BJ (cell line): Measurements from ENCODE around the gene C1D. TPM values are rescaled to one million over a fixed set of nuclear protein-coding genes. Genes with fewer than 3 reads are reported as not detected.

Experiments used
- CTCF ChIA-PET: fragments of 350-600 bp; formaldehyde crosslinking; extraction: SDS; loops from one replicate; lab custom pipeline; 2021; ENCODE audit warnings: antibody characterized with exemption, inconsistent platforms; lab: Yijun Ruan, JAX
- POLR2A ChIA-PET: fragments of 300-600 bp; sonication (Branson Sonifier 250); formaldehyde crosslinking; extraction: SDS; loops from one replicate; lab custom pipeline; 2021; ENCODE audit warnings: antibody characterized with exemption; lab: Charles Lee
- DNase-seq: peaks from one replicate; pipeline ENCODE4 v3.0.0-alpha.2; 2011; ENCODE audit warnings: low read depth
- H3K27me3 ChIP-seq: 2 replicates; pipeline ENCODE4 v1.6.0; 2011; ENCODE audit warnings: low read length; ENCODE audit not compliant: control insufficient read depth, insufficient read depth
- H3K36me3 ChIP-seq: 2 replicates; pipeline ENCODE4 v1.5.1; 2011; ENCODE audit warnings: low read length; ENCODE audit not compliant: control insufficient read depth, insufficient read depth
- H3K4me3 ChIP-seq: 2 replicates; pipeline ENCODE4 v1.5.1; 2011; ENCODE audit warnings: low read depth, mild to moderate bottlenecking, control low read depth, low read length
- polyA plus RNA-seq: library from polyadenylated mRNA; depleted of rRNA; stranded (reverse); fragments of >200 nt; gene quantifications from 2 replicates; pipeline ENCODE4 v1.2.3, GENCODE V29; 2011; rRNA removed
- TF ChIP-seq, protein P1 (sequence below): IDR thresholded peaks from 2 replicates; pipeline ENCODE4 v1.5.1; 2011; ENCODE audit warnings: low read depth, mild to moderate bottlenecking, control low read depth, inconsistent platforms, low read length, moderate library complexity; ENCODE audit not compliant: insufficient read depth

C1D gene
- polyA plus RNA-seq, 1 experiment = 11.4 TPM

- no peak for DNase-seq
- TF ChIP-seq, protein P1, sequence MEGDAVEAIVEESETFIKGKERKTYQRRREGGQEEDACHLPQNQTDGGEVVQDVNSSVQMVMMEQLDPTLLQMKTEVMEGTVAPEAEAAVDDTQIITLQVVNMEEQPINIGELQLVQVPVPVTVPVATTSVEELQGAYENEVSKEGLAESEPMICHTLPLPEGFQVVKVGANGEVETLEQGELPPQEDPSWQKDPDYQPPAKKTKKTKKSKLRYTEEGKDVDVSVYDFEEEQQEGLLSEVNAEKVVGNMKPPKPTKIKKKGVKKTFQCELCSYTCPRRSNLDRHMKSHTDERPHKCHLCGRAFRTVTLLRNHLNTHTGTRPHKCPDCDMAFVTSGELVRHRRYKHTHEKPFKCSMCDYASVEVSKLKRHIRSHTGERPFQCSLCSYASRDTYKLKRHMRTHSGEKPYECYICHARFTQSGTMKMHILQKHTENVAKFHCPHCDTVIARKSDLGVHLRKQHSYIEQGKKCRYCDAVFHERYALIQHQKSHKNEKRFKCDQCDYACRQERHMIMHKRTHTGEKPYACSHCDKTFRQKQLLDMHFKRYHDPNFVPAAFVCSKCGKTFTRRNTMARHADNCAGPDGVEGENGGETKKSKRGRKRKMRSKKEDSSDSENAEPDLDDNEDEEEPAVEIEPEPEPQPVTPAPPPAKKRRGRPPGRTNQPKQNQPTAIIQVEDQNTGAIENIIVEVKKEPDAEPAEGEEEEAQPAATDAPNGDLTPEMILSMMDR = no peak
- no peaks in the 10 kb centered on the region for H3K27me3 ChIP-seq
- no peak overlapping the region for H3K4me3 ChIP-seq
- H3K36me3 ChIP-seq = no peaks in the 10 kb centered on the region
- CTCF ChIA-PET = interaction anchor here (1.6 kb wide), 1 partner anchor 10 kb away, joined by 3 read pairs; no protein-coding TSS in a partner anchor
- POLR2A ChIA-PET = no interaction called here
Observed at GRCh38 chr2:67993329-67993728, 69.5 kb downstream of the C1D start.

- H3K36me3 ChIP-seq = no peaks in the 10 kb centered on the region
- POLR2A ChIA-PET = no interaction called here
Observed at GRCh38 chr2:67991456-67991855, 71.3 kb downstream of the C1D start.

More at GRCh38 chr2:67991456-67991855, 71.3 kb downstream of the C1D start:
- no peak for DNase-seq
- CTCF ChIA-PET = no interaction called here
- TF ChIP-seq, protein P1 = no peak
- H3K27me3 ChIP-seq = no peaks in the 10 kb centered on the region
- H3K4me3 ChIP-seq = no peak overlapping the region

Other genes starting within 250 kb of the C1D start
- gene PNO1, start 94.9 kb upstream of the C1D start, polyA plus RNA-seq = 8.1 and 12.0 TPM in 2 replicates
- 5.2 and 12.1 TPM in 2 replicates for gene PPP3R1, start 189.5 kb upstream of the C1D start, polyA plus RNA-seq